H4 (cell line): Measurements from ENCODE around the gene LMNB1. TPM values are rescaled to one million over a fixed set of nuclear protein-coding genes. Genes with fewer than 3 reads are reported as not detected.
"Not testable (repeated sequence)": the region's sequence is repeated elsewhere in the genome, so short reads cannot be mapped to it uniquely, and the experiment has no call there.

Experiments
- DNase-seq: peaks from one replicate; pipeline ENCODE4 v3.0.0-alpha.2; 2015; ENCODE audit warnings: low spot score
- total RNA-seq: library from RNA; depleted of rRNA; stranded (reverse); fragments of >200 nt; shearing (Covaris generic); gene quantifications from 2 replicates; pipeline ENCODE4 v1.2.3, GENCODE V29; 2014

The LMNB1 gene
- total RNA-seq, 1 experiment from 2014 or later: 151 TPM

- DNase-seq: peak; percentile 96
Observed at GRCh38 chr5:126777975-126778674, 1.2 kb downstream of the LMNB1 start.

GRCh38 chr5:126778675-126779403 is 1.9 kb downstream of the LMNB1 start:
- no peak for DNase-seq

- DNase-seq: peak; percentile 68
Observed at GRCh38 chr5:126780165-126780827, 3.4 kb downstream of the LMNB1 start.

- DNase-seq: not testable (repeated sequence)
Observed at GRCh38 chr5:126788409-126788808, 11.5 kb downstream of the LMNB1 start.

GRCh38 chr5:126793097-126793496 is 16.2 kb downstream of the LMNB1 start:
- no peak for DNase-seq

GRCh38 chr5:126793648-126794047 is 16.7 kb downstream of the LMNB1 start:
- DNase-seq: not testable (repeated sequence)

GRCh38 chr5:126794157-126794828 is 17.4 kb downstream of the LMNB1 start:
- DNase-seq: no peak

GRCh38 chr5:126799780-126800179 is 22.8 kb downstream of the LMNB1 start:
- no peak for DNase-seq

- no peak for DNase-seq
Observed at GRCh38 chr5:126801174-126801991, 24.4 kb downstream of the LMNB1 start.

- peak; percentile 30 for DNase-seq
Observed at GRCh38 chr5:126801992-126802294, 25.0 kb downstream of the LMNB1 start.

GRCh38 chr5:126805063-126805462 is 28.1 kb downstream of the LMNB1 start:
- no peak for DNase-seq

- peak; percentile 18 for DNase-seq
Observed at GRCh38 chr5:126808521-126808988, 31.6 kb downstream of the LMNB1 start.

- DNase-seq: no peak
Observed at GRCh38 chr5:126809916-126810315, 33.0 kb downstream of the LMNB1 start.

- DNase-seq: no peak
Observed at GRCh38 chr5:126810596-126811380, 33.9 kb downstream of the LMNB1 start.

GRCh38 chr5:126811515-126812198 is 34.7 kb downstream of the LMNB1 start:
- DNase-seq: no peak

- DNase-seq: no peak
Observed at GRCh38 chr5:126812199-126812570, 35.2 kb downstream of the LMNB1 start.

- DNase-seq: not testable (repeated sequence)
Observed at GRCh38 chr5:126813799-126814198, 36.9 kb downstream of the LMNB1 start.

GRCh38 chr5:126814721-126815404 is 37.9 kb downstream of the LMNB1 start:
- DNase-seq: no peak

- DNase-seq: no peak
Observed at GRCh38 chr5:126816649-126817048, 39.7 kb downstream of the LMNB1 start.
